Hepatocyte (in vitro differentiated cells): ENCODE results near the gene ATXN1.

ENCODE experiments used
- EZH2 ChIP-seq: fragments of 200-600 bp; sonication (generic); IDR thresholded peaks from 2 replicates; pipeline ENCODE4 v1.6.1; 2016; ENCODE audit warnings: antibody characterized with exemption, mild to moderate bottlenecking, borderline replicate concordance
- TF ChIP-seq, protein P1 (sequence below): fragments of 200-600 bp; sonication (generic); IDR thresholded peaks from 2 replicates; pipeline ENCODE4 v1.5.1; 2016; ENCODE audit warnings: antibody characterized with exemption, mild to moderate bottlenecking; ENCODE audit not compliant: poor library complexity

DNA sequence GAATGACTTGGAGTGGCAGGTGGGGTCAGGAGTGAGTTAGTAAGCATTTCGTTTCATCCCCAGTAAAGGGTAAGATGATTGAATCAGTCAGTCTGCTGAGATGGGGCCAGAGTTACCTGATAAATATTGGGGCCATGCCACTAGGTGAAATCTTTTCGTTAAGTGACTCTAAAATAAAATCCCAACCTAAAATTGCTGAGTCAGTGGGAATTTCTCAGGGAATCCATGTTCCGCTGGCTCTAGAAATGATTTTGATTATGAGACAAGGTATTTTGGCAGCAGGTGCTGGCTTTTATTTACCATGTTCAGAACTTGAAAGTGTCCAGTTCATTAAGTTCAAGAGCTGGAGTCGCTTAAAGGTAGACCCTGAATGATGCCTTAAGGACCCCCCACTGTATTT lies 397.5 kb downstream of the ATXN1 start:
- TF ChIP-seq, protein P1, sequence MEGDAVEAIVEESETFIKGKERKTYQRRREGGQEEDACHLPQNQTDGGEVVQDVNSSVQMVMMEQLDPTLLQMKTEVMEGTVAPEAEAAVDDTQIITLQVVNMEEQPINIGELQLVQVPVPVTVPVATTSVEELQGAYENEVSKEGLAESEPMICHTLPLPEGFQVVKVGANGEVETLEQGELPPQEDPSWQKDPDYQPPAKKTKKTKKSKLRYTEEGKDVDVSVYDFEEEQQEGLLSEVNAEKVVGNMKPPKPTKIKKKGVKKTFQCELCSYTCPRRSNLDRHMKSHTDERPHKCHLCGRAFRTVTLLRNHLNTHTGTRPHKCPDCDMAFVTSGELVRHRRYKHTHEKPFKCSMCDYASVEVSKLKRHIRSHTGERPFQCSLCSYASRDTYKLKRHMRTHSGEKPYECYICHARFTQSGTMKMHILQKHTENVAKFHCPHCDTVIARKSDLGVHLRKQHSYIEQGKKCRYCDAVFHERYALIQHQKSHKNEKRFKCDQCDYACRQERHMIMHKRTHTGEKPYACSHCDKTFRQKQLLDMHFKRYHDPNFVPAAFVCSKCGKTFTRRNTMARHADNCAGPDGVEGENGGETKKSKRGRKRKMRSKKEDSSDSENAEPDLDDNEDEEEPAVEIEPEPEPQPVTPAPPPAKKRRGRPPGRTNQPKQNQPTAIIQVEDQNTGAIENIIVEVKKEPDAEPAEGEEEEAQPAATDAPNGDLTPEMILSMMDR: no peak
- no peak for TF ChIP-seq EZH2
